GM21528 (cell line): Measurements from ENCODE around the gene TEX13B.
"Not testable (repeated sequence)": the region's sequence is repeated elsewhere in the genome, so short reads cannot be mapped to it uniquely, and the experiment has no call there.

Experiments used
- ATAC-seq: cut with Tn5 transposase; IDR thresholded peaks from one replicate; pipeline ENCODE4 v1.9.1; 2021; ENCODE audit warnings: mild to moderate bottlenecking, moderate library complexity; ENCODE audit not compliant: unreplicated experiment, low FRiP score

Gene TEX13B

GRCh38 chrX:107982356-107982755, at the start of gene TEX13B:
Gene TEX13B, minus strand, starts transcription at chrX:107982370. Its CDS starts 243 bp downstream, at chrX:107982127.
- no peak for ATAC-seq

- ATAC-seq = no peak
These were observed 48.0 kb upstream of the TEX13B start for GRCh38 chrX:108029928-108030711.

- ATAC-seq = no peak
These were observed 46.7 kb upstream of the TEX13B start for GRCh38 chrX:108028854-108029253.

- ATAC-seq = no peak
These were observed 43.9 kb upstream of the TEX13B start for GRCh38 chrX:108025954-108026600.

- ATAC-seq = no peak
These were observed 43.2 kb upstream of the TEX13B start for GRCh38 chrX:108025376-108025775.

- ATAC-seq = no peak
These were observed 40.4 kb upstream of the TEX13B start for GRCh38 chrX:108022491-108023089.

- no peak for ATAC-seq
These were observed 38.5 kb upstream of the TEX13B start for GRCh38 chrX:108020631-108021030.

GRCh38 chrX:108019382-108019875, 37.3 kb upstream of the TEX13B start:
- no peak for ATAC-seq

GRCh38 chrX:108018656-108019381, 36.6 kb upstream of the TEX13B start:
- no peak for ATAC-seq

GRCh38 chrX:108001218-108001814, 19.1 kb upstream of the TEX13B start:
- peak; percentile 76 for ATAC-seq

GRCh38 chrX:108000751-108001150, 18.6 kb upstream of the TEX13B start:
- ATAC-seq = no peak

GRCh38 chrX:107996124-107996523, 14.0 kb upstream of the TEX13B start:
- no peak for ATAC-seq

GRCh38 chrX:107985033-107985432, 2.9 kb upstream of the TEX13B start:
- no peak for ATAC-seq

GRCh38 chrX:107979534-107979933, 2.6 kb downstream of the TEX13B start:
- no peak for ATAC-seq

- ATAC-seq = no peak
These were observed 3.4 kb downstream of the TEX13B start for GRCh38 chrX:107978707-107979307.

GRCh38 chrX:107978071-107978470, 4.1 kb downstream of the TEX13B start:
- ATAC-seq = no peak

GRCh38 chrX:107971636-107972035, 10.5 kb downstream of the TEX13B start:
- ATAC-seq = no peak

- ATAC-seq = no peak
These were observed 12.1 kb downstream of the TEX13B start for GRCh38 chrX:107970073-107970472.

GRCh38 chrX:107968623-107969022, 13.5 kb downstream of the TEX13B start:
- no peak for ATAC-seq

- not testable (repeated sequence) for ATAC-seq
These were observed 26.8 kb downstream of the TEX13B start for GRCh38 chrX:107955337-107955736.
